AG04449 (cell line): Measurements from ENCODE around the gene ABHD17B.

Source experiments
- CTCF ChIA-PET: fragments of 350-600 bp; formaldehyde crosslinking; extraction: SDS; loops from one replicate; lab custom pipeline; 2021; ENCODE audit warnings: antibody characterized with exemption; lab: Yijun Ruan, JAX
- POLR2A ChIA-PET: fragments of 400-600, 350-600 bp; formaldehyde crosslinking; extraction: SDS; loops from one replicate; lab custom pipeline; 2020; ENCODE audit warnings: antibody characterized with exemption, inconsistent platforms; lab: Yijun Ruan, JAX
- DNase-seq: peaks from one replicate; pipeline ENCODE4 v3.0.0-alpha.2; 2010; ENCODE audit warnings: low read depth, low spot score
- H3K4me3 ChIP-seq: 2 replicates; pipeline ENCODE4 v1.5.1; 2011; ENCODE audit warnings: low read depth, mild to moderate bottlenecking, control low read depth, low read length
- CTCF ChIP-seq: IDR thresholded peaks from one replicate; pipeline ENCODE4 v1.5.1; 2011; ENCODE audit warnings: mild to moderate bottlenecking, moderate library complexity, low read length, control low read depth, inconsistent platforms; ENCODE audit not compliant: insufficient read depth; ENCODE audit errors: missing control alignments

Gene ABHD17B

GRCh38 chr9:71826279-71826678 is 84.7 kb downstream of the ABHD17B start:
- CTCF ChIA-PET = interaction anchor here (2.1 to 3.3 kb wide), 3 partner anchors 10 to 22 kb away, joined by 7 to 10 read pairs (median 9); no protein-coding TSS in a partner anchor
- no peak for DNase-seq
- H3K4me3 ChIP-seq = no peak overlapping the region
- POLR2A ChIA-PET = no interaction called here
- TF ChIP-seq CTCF = no peak

- no peak for TF ChIP-seq CTCF
- no peak overlapping the region for H3K4me3 ChIP-seq
- ChIA-PET POLR2A (no interaction called here), CTCF (interaction anchor here (0.6 to 3.3 kb wide), 6 partner anchors 8 to 220 kb away, joined by 3 to 9 read pairs (median 4); no protein-coding TSS in a partner anchor)
- DNase-seq = no peak
Measured at GRCh38 chr9:71824257-71824656, 86.7 kb downstream of the ABHD17B start.

GRCh38 chr9:71822935-71823334 is 88.1 kb downstream of the ABHD17B start:
- no peak overlapping the region for H3K4me3 ChIP-seq
- CTCF ChIA-PET = interaction anchor here (1.3 to 8.3 kb wide), 3 partner anchors 16 to 218 kb away, joined by 3 to 151 read pairs (median 17); no protein-coding TSS in a partner anchor
- POLR2A ChIA-PET = no interaction called here
- DNase-seq = no peak
- no peak for TF ChIP-seq CTCF

GRCh38 chr9:71822456-71822855 is 88.5 kb downstream of the ABHD17B start:
- ChIA-PET POLR2A (no interaction called here), CTCF (interaction anchor here (1.3 to 8.3 kb wide), 3 partner anchors 16 to 218 kb away, joined by 3 to 151 read pairs (median 17); no protein-coding TSS in a partner anchor)
- no peak for TF ChIP-seq CTCF
- DNase-seq = no peak
- H3K4me3 ChIP-seq = no peak overlapping the region

- no peak for TF ChIP-seq CTCF
- no peak overlapping the region for H3K4me3 ChIP-seq
- ChIA-PET CTCF (interaction anchor here (1.3 to 8.3 kb wide), 6 partner anchors 7 to 217 kb away, joined by 3 to 151 read pairs (median 22); no protein-coding TSS in a partner anchor), POLR2A (interaction anchor here (0.6 kb wide), 1 partner anchor 622 kb away, joined by 5 read pairs; no protein-coding TSS in a partner anchor)
- no peak for DNase-seq
Measured at GRCh38 chr9:71821405-71821804, 89.6 kb downstream of the ABHD17B start.

GRCh38 chr9:71820403-71820921 is 90.5 kb downstream of the ABHD17B start:
- no peak for TF ChIP-seq CTCF
- POLR2A ChIA-PET = no interaction called here
- CTCF ChIA-PET = interaction anchor here (0.7 to 8.3 kb wide), 17 partner anchors 8 to 535 kb away, joined by 3 to 151 read pairs (median 9); no protein-coding TSS in a partner anchor

More at GRCh38 chr9:71820403-71820921, 90.5 kb downstream of the ABHD17B start:
- DNase-seq = no peak
- H3K4me3 ChIP-seq = no peak overlapping the region
